NCI-H128 (cell line): ENCODE measurements around the gene ZNF28.
"Not testable (repeated sequence)": the region's sequence is repeated elsewhere in the genome, so short reads cannot be mapped to it uniquely, and the experiment has no call there.

Experiments
- DNase-seq: peaks from one replicate; lab custom pipeline; 2025; ENCODE audit not compliant: unreplicated experiment; lab: John Stamatoyannopoulos, UW

ZNF28 gene

GRCh38 chr19:52782864-52783263 is 38.6 kb downstream of the ZNF28 start:
- DNase-seq = not testable (repeated sequence)

GRCh38 chr19:52778811-52779210 is 42.6 kb downstream of the ZNF28 start:
- DNase-seq = no peak

DNA sequence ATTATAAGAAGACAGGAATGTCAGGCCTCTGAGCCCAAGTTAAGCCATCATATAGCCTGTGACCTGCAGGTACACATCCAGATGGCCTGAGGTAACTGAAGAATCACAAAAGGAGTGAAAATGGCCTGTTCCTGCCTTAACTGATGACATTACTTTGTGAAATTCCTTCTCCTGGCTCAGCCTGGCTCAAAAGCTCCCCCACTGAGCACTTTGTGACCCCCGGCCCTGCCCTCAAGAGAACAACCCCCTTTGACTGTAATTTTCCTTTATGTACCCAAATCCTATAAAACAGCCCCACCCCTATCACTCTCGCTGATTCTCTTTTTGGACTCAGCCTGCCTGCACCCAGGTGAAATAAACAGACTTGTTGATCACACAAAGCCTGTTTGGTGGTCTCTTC is 65.0 kb downstream of the ZNF28 start:
- DNase-seq = not testable (repeated sequence)

DNA sequence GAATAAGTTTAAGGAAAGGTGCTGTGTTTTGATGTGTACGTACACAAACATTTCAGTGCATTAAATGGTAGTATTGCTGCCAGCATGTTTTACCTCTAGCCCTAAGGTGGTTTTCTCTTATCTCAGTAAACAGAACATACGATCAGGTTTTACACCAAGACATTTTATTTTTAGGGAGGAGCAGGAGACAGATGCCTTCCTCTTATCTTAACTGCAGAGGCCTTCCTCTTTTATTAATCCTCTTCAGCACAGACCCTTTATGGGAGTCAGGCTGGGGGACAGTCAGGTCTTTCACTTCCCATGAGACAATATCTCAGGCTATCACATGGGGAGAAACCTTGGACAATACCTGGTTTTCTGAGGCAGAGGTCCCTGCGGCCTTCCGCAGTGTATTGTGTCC is 71.7 kb downstream of the ZNF28 start:
- no peak for DNase-seq

DNA sequence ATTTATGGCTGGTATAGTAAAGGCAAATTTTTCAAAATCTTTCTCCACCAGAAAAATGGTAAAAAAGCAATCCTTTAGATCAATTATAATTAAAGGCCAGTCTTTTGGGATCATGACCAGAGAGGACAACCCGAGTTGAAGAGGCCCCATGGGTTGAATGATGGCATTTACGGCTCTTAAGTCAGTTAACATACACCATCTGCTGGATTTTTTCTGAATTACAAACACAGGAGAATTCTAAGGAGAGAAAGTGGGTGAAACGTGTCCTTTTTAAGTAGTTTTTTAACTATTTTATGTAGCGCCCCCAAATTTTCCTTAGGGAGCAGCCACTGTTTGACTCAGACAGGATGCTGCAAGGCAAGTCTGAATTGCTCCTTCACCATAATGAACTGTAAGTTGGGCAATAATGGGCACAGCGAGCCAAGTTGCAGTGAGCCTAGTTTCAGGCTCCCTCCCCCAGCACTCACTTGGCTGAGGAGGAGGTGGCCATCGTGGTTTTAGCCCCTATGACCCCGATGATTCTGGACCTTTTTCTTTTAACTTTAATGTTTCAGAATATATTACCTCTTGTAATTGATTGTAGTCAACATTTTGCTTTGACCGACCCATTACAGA is 73.0 kb downstream of the ZNF28 start:
- DNase-seq = no peak
